Measurements from ENCODE around the gene UBTD1.

The UBTD1 gene

GRCh38 chr10:97479939-97480338 lies 18.8 kb upstream of the UBTD1 start:
- ChIA-PET POLR2A (no interaction called here), CTCF (interaction anchor here (0.6 kb wide), 1 partner anchor 16 kb away, joined by 3 read pairs; no protein-coding TSS in a partner anchor)
- DNase-seq (ENCODE audit: extremely low spot score): no peak
- TF ChIP-seq CTCF (IDR thresholded peaks at IDR 0.05; ENCODE audit: control extremely low read depth, extremely low read depth, low read depth, missing control alignments): no peak

- ChIA-PET CTCF (interaction anchor here (1.2 to 1.4 kb wide), 2 partner anchors 15 to 18 kb away, joined by 3 to 5 read pairs; partner anchors contain the start of gene UBTD1), POLR2A (no interaction called here)
- DNase-seq (ENCODE audit: extremely low spot score): no peak
- TF ChIP-seq CTCF (IDR thresholded peaks at IDR 0.05; ENCODE audit: control extremely low read depth, extremely low read depth, low read depth, missing control alignments): no peak
Measured at GRCh38 chr10:97481071-97481470, 17.7 kb upstream of the UBTD1 start.

- TF ChIP-seq CTCF (IDR thresholded peaks at IDR 0.05; ENCODE audit: control extremely low read depth, extremely low read depth, low read depth, missing control alignments): no peak
- CTCF ChIA-PET: interaction anchor here (1.2 to 2.0 kb wide), 3 partner anchors 12 to 23 kb away, joined by 3 to 4 read pairs (median 4); no protein-coding TSS in a partner anchor
- POLR2A ChIA-PET: interaction anchor here (0.6 kb wide), 1 partner anchor 48 kb away, joined by 3 read pairs; no protein-coding TSS in a partner anchor
- DNase-seq (ENCODE audit: extremely low spot score): no peak
Measured at GRCh38 chr10:97482381-97482780, 16.3 kb upstream of the UBTD1 start.

- no peak for TF ChIP-seq CTCF (IDR thresholded peaks at IDR 0.05; ENCODE audit: control extremely low read depth, extremely low read depth, low read depth, missing control alignments)
- POLR2A ChIA-PET: no interaction called here
- CTCF ChIA-PET: interaction anchor here (1.2 to 2.0 kb wide), 3 partner anchors 13 to 22 kb away, joined by 3 to 4 read pairs (median 4); no protein-coding TSS in a partner anchor
- no peak for DNase-seq (ENCODE audit: extremely low spot score)
Measured at GRCh38 chr10:97483506-97483905, 15.2 kb upstream of the UBTD1 start.

GRCh38 chr10:97483921-97484320 lies 14.8 kb upstream of the UBTD1 start:
- ChIA-PET CTCF (no interaction called here), POLR2A (no interaction called here)
- no peak for DNase-seq (ENCODE audit: extremely low spot score)
- TF ChIP-seq CTCF (IDR thresholded peaks at IDR 0.05; ENCODE audit: control extremely low read depth, extremely low read depth, low read depth, missing control alignments): no peak

GRCh38 chr10:97485647-97486281 lies 13.0 kb upstream of the UBTD1 start:
- DNase-seq (ENCODE audit: extremely low spot score): no peak
- ChIA-PET POLR2A (no interaction called here), CTCF (no interaction called here)
- TF ChIP-seq CTCF (IDR thresholded peaks at IDR 0.05; ENCODE audit: control extremely low read depth, extremely low read depth, low read depth, missing control alignments): no peak

Measured in GM10248 (cell line).